ENCODE results near the gene RAB27B.

Gene RAB27B

DNA sequence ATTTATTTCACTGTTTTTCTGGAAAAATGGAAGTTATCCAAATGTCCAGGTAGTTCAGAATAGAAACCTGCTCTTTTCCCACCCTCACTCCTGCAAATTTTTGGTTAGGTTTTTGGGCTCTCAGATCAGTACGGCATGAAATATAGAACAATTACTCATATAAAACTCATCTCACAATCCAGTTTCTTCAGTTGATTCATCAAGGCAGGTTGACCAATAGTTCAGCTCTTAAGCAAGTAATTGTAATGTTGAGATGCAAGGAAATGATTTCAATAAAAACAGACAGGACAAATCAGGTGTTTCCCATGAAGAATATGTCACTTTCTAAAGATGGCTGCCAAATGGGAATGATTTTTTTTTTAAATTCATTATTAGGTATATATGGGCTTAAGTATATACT lies 2.0 kb downstream of the RAB27B start:
- TF ChIP-seq, protein P1, sequence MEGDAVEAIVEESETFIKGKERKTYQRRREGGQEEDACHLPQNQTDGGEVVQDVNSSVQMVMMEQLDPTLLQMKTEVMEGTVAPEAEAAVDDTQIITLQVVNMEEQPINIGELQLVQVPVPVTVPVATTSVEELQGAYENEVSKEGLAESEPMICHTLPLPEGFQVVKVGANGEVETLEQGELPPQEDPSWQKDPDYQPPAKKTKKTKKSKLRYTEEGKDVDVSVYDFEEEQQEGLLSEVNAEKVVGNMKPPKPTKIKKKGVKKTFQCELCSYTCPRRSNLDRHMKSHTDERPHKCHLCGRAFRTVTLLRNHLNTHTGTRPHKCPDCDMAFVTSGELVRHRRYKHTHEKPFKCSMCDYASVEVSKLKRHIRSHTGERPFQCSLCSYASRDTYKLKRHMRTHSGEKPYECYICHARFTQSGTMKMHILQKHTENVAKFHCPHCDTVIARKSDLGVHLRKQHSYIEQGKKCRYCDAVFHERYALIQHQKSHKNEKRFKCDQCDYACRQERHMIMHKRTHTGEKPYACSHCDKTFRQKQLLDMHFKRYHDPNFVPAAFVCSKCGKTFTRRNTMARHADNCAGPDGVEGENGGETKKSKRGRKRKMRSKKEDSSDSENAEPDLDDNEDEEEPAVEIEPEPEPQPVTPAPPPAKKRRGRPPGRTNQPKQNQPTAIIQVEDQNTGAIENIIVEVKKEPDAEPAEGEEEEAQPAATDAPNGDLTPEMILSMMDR (IDR thresholded peaks at IDR 0.05; ENCODE audit: low read depth, low read length): no peak
- DNase-seq: no peak
- no peak overlapping the region for H3K27ac ChIP-seq
- no peak overlapping the region for H3K4me3 ChIP-seq (ENCODE audit: low read depth, low read length)
- no peaks in the 10 kb centered on the region for H3K36me3 ChIP-seq
- H3K9me3 ChIP-seq (ENCODE audit: severe bottlenecking): peaks cover 2% of the 10 kb centered on the region
- peaks cover 89% of the 10 kb centered on the region for H3K27me3 ChIP-seq (ENCODE audit: insufficient read depth, low read depth, severe bottlenecking)

DNA sequence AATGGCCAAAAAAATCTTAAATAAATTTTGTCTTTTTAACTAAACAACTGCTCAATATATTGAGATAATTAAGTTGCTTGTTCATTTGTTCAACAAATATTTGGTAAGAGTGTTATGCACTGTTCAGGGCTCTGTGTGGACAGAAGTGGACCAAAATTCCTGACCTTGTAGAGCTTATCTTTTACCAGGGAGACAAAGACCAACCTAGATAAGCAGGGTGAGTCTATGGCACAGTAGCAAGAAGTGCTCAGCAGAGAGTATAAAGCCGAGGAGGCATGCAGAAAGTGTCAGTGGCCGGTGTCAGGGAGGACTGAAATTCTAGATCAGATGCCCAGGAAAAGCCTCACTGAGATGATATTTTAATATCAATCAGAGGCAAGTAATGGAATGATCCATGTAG lies 2.6 kb downstream of the RAB27B start:
- H3K36me3 ChIP-seq: no peaks in the 10 kb centered on the region
- peaks cover 2% of the 10 kb centered on the region for H3K9me3 ChIP-seq (ENCODE audit: severe bottlenecking)
- H3K4me3 ChIP-seq (ENCODE audit: low read depth, low read length): no peak overlapping the region
- H3K27ac ChIP-seq: no peak overlapping the region
- TF ChIP-seq, protein P1 (IDR thresholded peaks at IDR 0.05; ENCODE audit: low read depth, low read length): no peak
- DNase-seq: no peak
- H3K27me3 ChIP-seq (ENCODE audit: insufficient read depth, low read depth, severe bottlenecking): peaks cover 86% of the 10 kb centered on the region

DNA sequence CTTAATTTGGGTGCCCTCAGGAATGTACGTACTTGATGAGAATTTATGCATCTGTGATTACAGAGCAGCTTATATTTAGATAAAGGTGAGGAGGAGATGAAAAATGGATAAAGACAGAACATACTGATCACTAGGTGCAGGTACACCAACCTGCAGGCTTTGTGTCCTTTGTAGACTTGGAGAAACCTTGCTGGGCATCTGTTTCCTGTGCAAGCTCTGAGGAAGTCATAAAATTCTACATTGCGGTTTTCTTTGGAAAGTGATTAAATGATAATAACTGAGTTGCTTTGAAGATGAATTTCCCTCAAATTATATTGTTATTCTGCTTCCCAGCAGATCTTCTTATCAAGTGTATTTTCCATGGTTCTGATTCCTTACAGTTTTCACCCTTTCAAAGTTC lies 7.7 kb downstream of the RAB27B start:
- Histone ChIP-seq H3K4me3 (ENCODE audit: low read depth, low read length) (no peak overlapping the region), H3K27ac (no peak overlapping the region)

DNA sequence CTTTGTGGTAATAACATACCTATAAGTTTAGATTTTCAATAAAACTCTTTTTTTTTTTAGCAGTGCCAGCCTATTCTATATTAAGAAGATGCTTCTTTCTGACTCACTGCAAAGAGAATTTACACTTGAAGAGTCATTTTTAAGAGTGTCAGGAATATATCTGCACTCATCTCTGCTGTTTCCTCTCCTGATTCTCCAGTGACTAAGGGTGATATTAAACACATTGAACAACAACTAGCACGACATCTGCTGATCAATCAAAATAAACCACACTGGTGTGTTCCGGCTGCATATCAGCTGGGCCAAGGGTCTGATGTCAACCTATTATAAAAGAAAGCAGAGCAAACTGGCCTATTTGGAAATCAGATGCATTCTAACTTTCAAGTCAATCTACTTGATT lies 15.0 kb downstream of the RAB27B start:
- Histone ChIP-seq H3K27ac (no peak overlapping the region), H3K36me3 (no peaks in the 10 kb centered on the region), H3K27me3 (ENCODE audit: insufficient read depth, low read depth, severe bottlenecking) (peaks cover 83% of the 10 kb centered on the region), H3K9me3 (ENCODE audit: severe bottlenecking) (no peaks in the 10 kb centered on the region), H3K4me3 (ENCODE audit: low read depth, low read length) (no peak overlapping the region)
- no peak for DNase-seq
- TF ChIP-seq, protein P1 (IDR thresholded peaks at IDR 0.05; ENCODE audit: low read depth, low read length): no peak

More for the DNA sequence above, 7.7 kb downstream of the RAB27B start:
- peaks cover 80% of the 10 kb centered on the region for H3K27me3 ChIP-seq (ENCODE audit: insufficient read depth, low read depth, severe bottlenecking)
- peaks cover 2% of the 10 kb centered on the region for H3K9me3 ChIP-seq (ENCODE audit: severe bottlenecking)
- DNase-seq: no peak
- TF ChIP-seq, protein P1 (IDR thresholded peaks at IDR 0.05; ENCODE audit: low read depth, low read length): no peak
- no peaks in the 10 kb centered on the region for H3K36me3 ChIP-seq

DNA sequence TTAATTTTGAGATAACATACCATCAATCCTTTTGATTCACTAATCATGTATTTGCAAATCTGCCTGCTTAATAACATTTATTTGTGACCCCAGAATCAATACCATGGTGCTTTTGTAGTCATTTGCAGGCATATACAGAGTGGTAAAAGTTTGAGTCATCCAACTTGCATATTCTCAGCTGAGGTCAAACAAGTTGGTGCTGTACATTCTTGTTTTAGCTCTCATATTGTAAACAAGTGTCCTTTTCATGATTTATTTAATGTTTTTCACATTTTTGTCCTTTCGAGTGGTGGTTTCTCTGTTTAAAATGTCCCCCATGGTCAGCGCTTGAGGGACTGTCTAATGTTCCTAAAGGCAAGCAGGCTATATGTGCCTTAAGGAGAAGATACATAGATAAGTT lies 17.5 kb downstream of the RAB27B start:
- H3K36me3 ChIP-seq: no peaks in the 10 kb centered on the region
- H3K9me3 ChIP-seq (ENCODE audit: severe bottlenecking): no peaks in the 10 kb centered on the region
- TF ChIP-seq, protein P1 (IDR thresholded peaks at IDR 0.05; ENCODE audit: low read depth, low read length): no peak
- no peak for DNase-seq
- H3K4me3 ChIP-seq (ENCODE audit: low read depth, low read length): no peak overlapping the region
- H3K27ac ChIP-seq: no peak overlapping the region
- peaks cover 82% of the 10 kb centered on the region for H3K27me3 ChIP-seq (ENCODE audit: insufficient read depth, low read depth, severe bottlenecking)

DNA sequence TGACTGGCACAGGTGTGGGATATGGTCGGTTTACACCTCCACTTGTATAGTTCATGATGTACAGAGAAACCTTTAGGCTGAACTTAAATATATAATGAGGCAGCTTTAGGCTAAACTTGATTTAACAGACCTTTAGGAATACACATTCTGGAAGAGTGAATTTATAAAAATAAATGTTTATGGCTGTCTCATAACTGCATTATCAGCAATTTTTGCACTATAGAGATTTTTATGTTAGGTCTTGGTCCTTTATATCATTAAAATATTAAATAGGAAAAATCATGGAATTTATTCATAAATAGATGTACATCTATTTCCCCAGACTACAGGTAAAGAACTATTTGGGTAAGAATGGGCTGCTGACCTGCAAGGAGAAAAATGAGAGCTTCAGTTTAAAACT lies 19.8 kb downstream of the RAB27B start:
- H3K4me3 ChIP-seq (ENCODE audit: low read depth, low read length): no peak overlapping the region
- no peaks in the 10 kb centered on the region for H3K36me3 ChIP-seq
- no peak for DNase-seq
- H3K27ac ChIP-seq: no peak overlapping the region
- TF ChIP-seq, protein P1 (IDR thresholded peaks at IDR 0.05; ENCODE audit: low read depth, low read length): no peak
- peaks cover 83% of the 10 kb centered on the region for H3K27me3 ChIP-seq (ENCODE audit: insufficient read depth, low read depth, severe bottlenecking)
- H3K9me3 ChIP-seq (ENCODE audit: severe bottlenecking): no peaks in the 10 kb centered on the region

All from WERI-Rb-1 (cell line).